Left kidney (tissue), 2 donors: ENCODE results near the gene TXNDC11. TPM values are rescaled to one million over a fixed set of nuclear protein-coding genes. Genes with fewer than 3 reads are reported as not detected.

ENCODE experiments used
- DNase-seq: peaks from one replicate; pipeline ENCODE4 v3.0.0-alpha.2; 2013
- polyA plus RNA-seq: library from polyadenylated mRNA; unstranded; fragments of 120-200 nt; gene quantifications from one replicate; pipeline ENCODE4 v1.2.1, GENCODE V29; 2013; ENCODE audit not compliant: insufficient read length

Gene TXNDC11
- polyA plus RNA-seq, 1 donor: 38.3 TPM

- no peak for DNase-seq
These were observed 112.5 kb downstream of the TXNDC11 start for GRCh38 chr16:11630046-11630767.

Other genes starting within 250 kb of the TXNDC11 start
- 103 TPM for gene LITAF, start 155.9 kb downstream of the TXNDC11 start, polyA plus RNA-seq
- 33.3 TPM for gene SNN, start 74.4 kb downstream of the TXNDC11 start, polyA plus RNA-seq
- 108 TPM for gene ZC3H7A, start 54.4 kb upstream of the TXNDC11 start, polyA plus RNA-seq
- gene RSL1D1, start 108.7 kb upstream of the TXNDC11 start, polyA plus RNA-seq: 216 TPM
- 140 TPM for gene GSPT1, start 173.1 kb upstream of the TXNDC11 start, polyA plus RNA-seq
- gene NPIPB2, start 199.2 kb upstream of the TXNDC11 start, polyA plus RNA-seq: 13.6 TPM
- gene TNFRSF17, start 222.4 kb upstream of the TXNDC11 start, polyA plus RNA-seq: 0.18 TPM
- 34.6 TPM for gene SNX29, start 233.9 kb upstream of the TXNDC11 start, polyA plus RNA-seq